ENCODE measurements around the gene OTUB1. TPM values are rescaled to one million over a fixed set of nuclear protein-coding genes. Genes with fewer than 3 reads are reported as not detected.

The OTUB1 gene
- polyA plus RNA-seq, 5 donors, result 72.3 to 105 (median 81.2) TPM

- DNase-seq, result no peak
These were observed 33.1 kb downstream of the OTUB1 start for GRCh38 chr11:64019106-64020037.

- no peak for DNase-seq
These were observed 34.9 kb downstream of the OTUB1 start for GRCh38 chr11:64020976-64021756.

- no peak for DNase-seq
These were observed 35.5 kb downstream of the OTUB1 start for GRCh38 chr11:64021757-64022093.

- DNase-seq, result no peak
These were observed 36.0 kb downstream of the OTUB1 start for GRCh38 chr11:64022125-64022784.

DNA sequence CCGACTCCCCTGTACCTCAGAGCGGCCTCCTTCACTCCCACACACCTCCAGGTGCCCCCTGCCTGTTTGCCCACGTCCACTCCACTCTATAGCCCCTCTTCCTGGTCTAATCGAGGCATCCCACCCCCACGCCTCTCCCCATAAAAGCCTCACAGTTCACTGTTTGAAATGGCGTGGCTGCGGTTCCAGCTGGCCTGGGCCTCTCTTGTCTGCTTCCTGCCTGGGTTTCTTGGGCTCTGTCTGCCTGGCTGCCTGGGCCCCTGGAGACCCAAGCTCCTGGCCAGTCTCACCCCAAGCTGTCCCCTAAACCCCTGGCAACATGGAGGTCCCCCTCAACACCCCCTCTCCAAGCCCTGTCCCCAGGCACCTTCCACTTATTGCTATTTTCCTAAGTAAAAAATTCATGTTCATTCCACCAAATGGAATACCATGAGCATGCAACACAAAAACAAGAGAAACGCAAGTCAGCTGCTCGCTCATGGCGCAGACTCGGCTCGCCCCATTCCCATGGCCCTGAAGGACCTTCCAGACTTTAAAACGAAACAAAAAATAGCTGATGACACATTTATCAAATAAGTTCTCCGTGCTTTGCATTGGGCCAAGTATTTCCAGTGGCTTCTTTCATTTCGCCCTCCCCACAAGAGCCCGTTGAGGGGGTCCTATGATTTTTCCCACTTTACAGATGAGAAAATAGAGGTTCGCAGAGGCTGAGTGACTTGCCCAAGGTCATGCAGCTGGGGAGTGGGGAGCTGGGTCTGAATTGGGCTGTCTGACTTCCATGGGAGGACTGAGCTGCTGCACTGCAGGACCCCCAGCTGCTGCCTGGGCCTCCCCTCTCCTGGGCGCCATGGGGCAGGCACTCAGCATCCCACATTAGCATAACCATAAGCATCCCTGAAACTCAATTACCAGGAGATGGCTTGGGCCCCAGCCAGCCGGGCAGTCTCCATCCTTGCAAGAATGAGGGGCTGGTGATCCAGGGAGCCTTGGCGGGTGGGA, 37.8 kb downstream of the OTUB1 start:
- DNase-seq, result no peak

GRCh38 chr11:64025205-64025604, 39.0 kb downstream of the OTUB1 start:
- DNase-seq, result no peak

- DNase-seq, result no peak
These were observed 40.5 kb downstream of the OTUB1 start for GRCh38 chr11:64026575-64027205.

- DNase-seq, result no peak
These were observed 41.6 kb downstream of the OTUB1 start for GRCh38 chr11:64027651-64028397.

- peak; percentile 53 to 60 for DNase-seq
These were observed 42.3 kb downstream of the OTUB1 start for GRCh38 chr11:64028398-64029115.

DNA sequence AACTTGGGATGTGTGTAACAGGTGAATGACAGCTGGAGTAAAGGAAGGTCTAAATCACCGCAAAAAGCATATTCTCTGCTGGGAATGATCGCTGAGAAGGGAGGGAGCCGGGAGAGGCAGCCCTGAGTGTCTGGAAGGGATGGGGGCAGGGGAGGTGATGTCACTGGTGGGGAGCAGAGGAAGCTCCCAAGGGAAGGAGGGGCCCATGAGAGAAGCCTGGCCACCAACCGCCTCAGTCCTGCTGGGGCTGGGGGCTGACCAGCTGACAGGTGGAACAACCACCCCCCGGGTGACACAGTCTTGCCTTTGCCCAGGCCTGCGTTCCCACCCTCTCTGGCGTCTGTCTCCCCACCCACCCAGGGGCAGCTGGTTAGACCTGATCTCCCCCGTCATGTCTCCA, 43.5 kb downstream of the OTUB1 start:
- no peak for DNase-seq

- DNase-seq, result no peak
These were observed 44.8 kb downstream of the OTUB1 start for GRCh38 chr11:64031001-64031400.

DNA sequence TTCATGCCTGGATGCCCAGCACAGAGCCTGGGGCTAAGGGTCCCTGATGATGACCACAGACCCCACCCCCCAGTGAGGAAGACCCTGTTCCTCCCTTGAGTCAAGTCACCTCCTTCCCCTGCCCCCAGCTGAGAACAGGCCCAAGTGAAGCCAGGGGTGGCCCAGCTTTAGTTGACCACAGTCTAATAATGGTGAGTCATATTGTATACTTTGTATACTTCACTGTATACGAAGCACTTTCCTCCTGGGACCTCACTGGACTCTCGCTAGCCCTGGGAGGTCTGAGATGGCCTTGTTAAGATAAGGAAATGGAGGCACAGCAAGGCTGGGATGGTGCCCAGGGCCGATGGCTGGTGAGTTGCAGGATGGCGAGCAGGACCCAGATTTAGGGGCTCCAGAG, 45.8 kb downstream of the OTUB1 start:
- no peak for DNase-seq

DNA sequence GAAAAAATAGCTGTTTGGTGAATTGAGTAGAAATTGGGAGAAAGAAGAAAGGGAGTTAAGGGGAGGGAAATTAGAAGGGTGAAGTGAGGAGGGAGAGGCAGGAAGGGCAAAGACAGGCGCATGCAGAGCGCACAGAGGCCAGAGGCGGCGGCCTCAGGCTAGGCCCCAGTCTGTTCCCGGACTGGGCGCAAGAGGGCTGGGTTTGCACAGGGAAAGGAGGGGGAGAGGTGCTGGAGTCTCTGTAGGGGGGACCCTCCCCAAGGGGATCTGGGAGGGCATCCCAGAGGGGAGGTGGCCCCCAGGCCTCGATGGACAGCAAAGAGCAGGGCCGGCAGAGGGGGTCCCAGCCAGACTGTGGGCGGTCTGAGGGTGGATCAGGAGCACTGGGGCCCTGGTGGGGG, 48.2 kb downstream of the OTUB1 start:
- no peak for DNase-seq

GRCh38 chr11:64035081-64035524, 48.9 kb downstream of the OTUB1 start:
- no peak for DNase-seq

- no peak for DNase-seq
These were observed 49.3 kb downstream of the OTUB1 start, which contains the start of gene FLRT1 for GRCh38 chr11:64035576-64035975. FLRT1 (plus strand) TSS chr11:64035931; CDS start chr11:64116268, 80,337 bp downstream.

DNA sequence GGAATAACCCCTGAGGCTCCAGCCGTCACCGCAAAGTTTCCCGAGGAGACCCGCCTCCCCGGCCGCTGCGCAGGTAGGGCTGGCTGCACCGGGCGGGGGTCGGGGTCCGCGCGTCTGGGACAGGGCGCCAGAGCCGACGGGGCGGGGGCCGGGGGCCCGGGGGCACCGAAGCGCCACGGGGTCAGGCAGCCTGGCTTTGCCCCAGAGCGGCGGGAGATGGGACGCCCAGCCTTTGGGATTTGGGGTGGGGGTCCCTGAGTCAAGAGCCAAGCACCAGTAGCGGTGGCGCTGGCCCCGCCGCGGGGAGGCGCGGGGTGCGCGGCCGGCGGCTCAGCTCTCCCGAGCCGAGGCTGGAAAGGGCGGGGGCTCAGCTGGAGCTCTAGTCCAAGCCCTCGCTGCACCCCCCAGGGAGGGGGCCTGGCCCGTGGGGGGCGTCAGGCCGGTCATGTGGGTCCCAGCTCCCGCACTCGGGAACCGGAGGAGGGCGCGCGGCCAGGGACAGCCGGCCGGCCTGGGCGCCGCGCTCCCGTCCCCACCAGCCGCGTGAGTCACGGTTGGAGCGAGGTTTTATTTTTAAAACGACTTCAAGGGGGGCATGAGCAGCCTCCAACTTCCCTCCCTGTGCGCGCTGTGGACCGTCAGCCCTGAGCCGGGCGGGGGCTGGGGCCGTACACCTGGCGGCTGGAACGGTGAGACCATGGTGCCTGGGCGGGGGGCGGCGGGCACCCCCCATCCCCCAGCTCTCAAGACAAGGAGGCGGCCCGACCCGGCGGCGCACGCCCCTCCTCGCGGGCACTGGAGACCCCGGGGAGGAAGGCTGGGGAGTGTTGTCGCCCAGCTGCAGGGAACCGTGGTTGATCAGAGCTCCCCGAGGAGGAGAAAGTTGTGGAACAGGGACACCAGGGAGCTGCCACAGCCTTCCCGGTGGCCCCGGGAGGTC, 50.1 kb downstream of the OTUB1 start:
- DNase-seq, result peak; percentile 38 to 41

GRCh38 chr11:64037027-64037634, 50.9 kb downstream of the OTUB1 start:
- no peak for DNase-seq
